ENCODE measurements around the gene GJB5. TPM values are rescaled to one million over a fixed set of nuclear protein-coding genes. Genes with fewer than 3 reads are reported as not detected.

The GJB5 gene
- not detected for total RNA-seq

DNA sequence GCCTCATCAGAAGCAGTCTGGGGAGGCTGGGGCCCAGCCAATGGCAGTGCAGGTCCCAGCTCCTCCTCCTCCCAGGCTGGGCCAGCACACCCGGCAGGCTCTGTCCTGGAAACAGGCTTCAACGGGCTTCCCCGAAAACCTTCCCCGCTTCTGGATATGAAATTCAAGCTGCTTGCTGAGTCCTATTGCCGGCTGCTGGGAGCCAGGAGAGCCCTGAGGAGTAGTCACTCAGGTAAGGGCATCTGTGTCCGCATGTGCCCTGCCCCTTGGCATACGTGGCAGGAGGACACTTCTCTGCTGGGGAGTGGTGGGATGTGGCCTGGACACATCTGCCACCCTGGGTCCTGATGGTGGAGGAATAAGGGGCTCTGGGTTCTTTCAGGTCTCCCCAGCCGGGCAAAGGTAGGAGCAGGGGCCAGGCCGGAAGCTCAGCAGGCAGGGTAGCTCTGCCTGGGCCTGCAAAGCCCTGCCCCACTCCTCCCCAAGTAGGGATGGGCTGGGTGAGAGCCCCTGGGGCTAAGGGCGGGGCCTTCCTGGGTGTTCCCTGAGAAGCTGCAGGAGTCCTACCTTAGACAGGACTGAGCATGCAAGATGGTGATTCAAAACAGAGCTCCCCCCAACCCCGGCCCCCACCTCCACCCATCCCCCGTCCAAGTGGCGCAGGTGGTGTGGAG lies at the start of gene GJB5:
TSS of gene GJB5 (plus strand) at position 84 of the 674 bp plus-strand sequence. CDS start 2,284 bp downstream, outside the sequence.
- H3K27ac Mint-ChIP-seq, result no peak within 1 kb of the TSS

DNA sequence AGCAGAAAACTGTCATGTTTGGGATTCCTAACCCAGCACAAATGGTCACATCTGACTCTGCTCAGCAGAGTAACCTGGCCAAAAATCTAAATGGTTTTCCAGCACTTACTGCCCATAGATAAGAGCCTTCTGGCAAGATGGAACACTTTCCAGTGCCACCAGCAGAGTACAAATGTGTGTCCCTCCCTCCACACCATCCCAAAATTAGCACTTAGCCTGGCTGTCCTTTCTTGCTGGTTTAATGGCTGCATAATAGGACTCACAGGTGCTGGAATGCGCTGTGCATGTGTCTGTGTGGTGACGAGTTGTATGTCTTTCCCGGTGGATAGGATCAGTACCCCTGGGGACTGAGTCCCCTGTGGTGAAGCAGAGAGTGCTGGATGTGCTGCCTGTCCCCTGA lies 49.8 kb upstream of the GJB5 start:
- ChIA-PET CTCF (no interaction called here), POLR2A (no interaction called here)
- Mint-ChIP-seq H3K4me1 (no peaks in the 10 kb centered on the region), H3K36me3 (ENCODE audit: low read depth) (no peaks in the 10 kb centered on the region), H3K27ac (no peak overlapping the region), H3K9me3 (no peaks in the 10 kb centered on the region), H3K27me3 (peaks cover 5% of the 10 kb centered on the region), H3K4me3 (no peak overlapping the region)
- no peak for DNase-seq

More for the DNA sequence above, at the start of gene GJB5:
- CTCF ChIA-PET, result interaction anchor here (1.0 kb wide), 1 partner anchor 12 kb away, joined by 4 read pairs; no protein-coding TSS in a partner anchor
- POLR2A ChIA-PET, result no interaction called here
- Mint-ChIP-seq H3K9me3 (no peaks in the 10 kb centered on the region), H3K4me1 (no peaks in the 10 kb centered on the region), H3K27me3 (peaks cover 4% of the 10 kb centered on the region), H3K4me3 (no peak within 1 kb of the TSS), H3K36me3 (ENCODE audit: low read depth) (no peaks in the 10 kb centered on the region)
- no peak for DNase-seq

DNA sequence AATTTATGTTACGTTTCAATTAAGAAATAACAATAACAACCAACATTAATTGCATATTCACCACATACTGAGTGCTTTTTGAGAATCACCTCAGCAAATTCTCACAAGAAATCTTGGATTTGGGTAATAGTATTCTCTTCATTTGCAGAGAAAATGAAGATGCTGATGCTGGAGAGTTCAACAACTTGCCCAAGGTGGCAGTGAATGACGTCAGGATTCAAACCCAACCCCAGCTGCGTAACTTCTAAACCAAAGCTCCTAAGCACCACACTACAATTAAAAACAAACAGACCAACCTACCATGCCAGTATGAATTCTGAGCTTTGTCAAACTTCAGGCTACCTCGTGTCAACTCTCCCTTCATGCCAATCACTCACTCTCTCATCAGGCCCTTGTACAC lies 46.7 kb upstream of the GJB5 start:
- DNase-seq, result no peak
- Mint-ChIP-seq H3K4me1 (no peaks in the 10 kb centered on the region), H3K36me3 (ENCODE audit: low read depth) (no peaks in the 10 kb centered on the region), H3K27me3 (peaks cover 5% of the 10 kb centered on the region), H3K27ac (no peak overlapping the region), H3K9me3 (no peaks in the 10 kb centered on the region), H3K4me3 (no peak overlapping the region)
- ChIA-PET CTCF (interaction anchor here (1.2 kb wide), 1 partner anchor 35 kb away, joined by 4 read pairs; no protein-coding TSS in a partner anchor), POLR2A (no interaction called here)

DNA sequence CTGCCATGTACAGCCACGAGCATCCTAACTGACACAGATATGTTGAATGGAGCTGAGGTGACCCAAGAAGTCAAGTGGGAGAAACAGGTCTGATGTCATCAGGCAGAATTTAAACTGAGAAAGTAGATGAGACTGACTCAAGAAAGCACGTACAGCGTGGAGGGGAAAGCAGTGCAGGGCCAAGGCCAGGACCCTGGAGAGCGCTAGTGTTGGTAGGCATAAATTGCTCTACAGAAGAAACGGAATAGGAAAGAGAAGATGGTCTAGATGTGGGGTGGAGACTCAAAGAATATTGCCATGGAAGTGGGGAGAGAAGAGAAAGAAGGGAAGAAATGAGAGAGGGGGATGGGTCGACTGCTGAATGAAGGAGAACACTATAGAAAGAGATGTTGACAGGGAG lies 45.3 kb upstream of the GJB5 start:
- H3K27me3 Mint-ChIP-seq, result peaks cover 5% of the 10 kb centered on the region
- ChIA-PET CTCF (no interaction called here), POLR2A (no interaction called here)
- H3K4me3 Mint-ChIP-seq, result no peak overlapping the region
- no peak for DNase-seq
- H3K9me3 Mint-ChIP-seq, result no peaks in the 10 kb centered on the region
- H3K27ac Mint-ChIP-seq, result no peak overlapping the region
- H3K36me3 Mint-ChIP-seq (ENCODE audit: low read depth), result no peaks in the 10 kb centered on the region
- no peaks in the 10 kb centered on the region for H3K4me1 Mint-ChIP-seq

DNA sequence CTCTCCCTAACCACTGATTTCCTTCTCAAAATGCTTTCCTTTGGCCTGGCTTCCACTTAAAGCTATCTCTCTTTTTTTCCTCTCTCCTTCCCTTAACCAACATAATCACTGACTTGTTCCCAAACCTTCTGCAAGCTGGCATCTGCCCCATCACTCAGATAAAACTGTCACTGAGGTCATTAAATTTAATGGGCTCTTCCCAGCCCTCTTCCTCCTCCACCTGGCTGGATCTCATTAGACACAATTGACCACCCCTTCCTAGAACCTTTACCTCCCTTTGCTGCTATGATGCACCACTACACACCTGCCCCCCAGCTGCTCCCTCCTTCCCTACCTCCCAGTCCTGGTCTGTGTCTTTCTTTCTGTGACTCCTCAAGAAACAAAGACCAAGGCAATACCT lies 44.0 kb upstream of the GJB5 start:
- H3K4me1 Mint-ChIP-seq, result no peaks in the 10 kb centered on the region
- no peaks in the 10 kb centered on the region for H3K9me3 Mint-ChIP-seq
- CTCF ChIA-PET, result no interaction called here
- H3K27me3 Mint-ChIP-seq, result peaks cover 2% of the 10 kb centered on the region
- H3K4me3 Mint-ChIP-seq, result no peak overlapping the region
- H3K36me3 Mint-ChIP-seq (ENCODE audit: low read depth), result no peaks in the 10 kb centered on the region
- DNase-seq, result no peak
- POLR2A ChIA-PET, result no interaction called here
- no peak overlapping the region for H3K27ac Mint-ChIP-seq

DNA sequence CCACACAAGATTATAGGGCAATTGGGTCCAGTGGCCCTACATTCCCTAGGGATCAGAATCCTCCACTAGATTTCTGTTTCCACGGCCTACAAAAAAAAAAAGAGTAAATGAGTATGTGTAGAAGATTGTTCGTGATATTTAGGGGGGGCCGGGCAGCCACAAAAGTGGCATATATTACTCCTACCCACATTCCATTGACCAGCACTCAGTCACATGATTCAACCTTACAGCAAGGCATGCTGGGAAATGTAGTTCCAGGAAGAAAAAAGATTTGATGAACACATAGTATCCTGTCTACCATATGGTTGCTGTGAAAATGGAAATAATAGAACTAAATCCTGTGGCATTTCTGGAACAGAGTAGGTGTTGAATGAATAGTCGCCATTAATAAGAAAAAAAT lies 43.4 kb upstream of the GJB5 start:
- Mint-ChIP-seq H3K36me3 (ENCODE audit: low read depth) (no peaks in the 10 kb centered on the region), H3K27ac (no peak overlapping the region), H3K27me3 (no peaks in the 10 kb centered on the region), H3K9me3 (no peaks in the 10 kb centered on the region), H3K4me1 (no peaks in the 10 kb centered on the region), H3K4me3 (no peak overlapping the region)
- no peak for DNase-seq
- CTCF ChIA-PET, result no interaction called here
- POLR2A ChIA-PET, result no interaction called here

DNA sequence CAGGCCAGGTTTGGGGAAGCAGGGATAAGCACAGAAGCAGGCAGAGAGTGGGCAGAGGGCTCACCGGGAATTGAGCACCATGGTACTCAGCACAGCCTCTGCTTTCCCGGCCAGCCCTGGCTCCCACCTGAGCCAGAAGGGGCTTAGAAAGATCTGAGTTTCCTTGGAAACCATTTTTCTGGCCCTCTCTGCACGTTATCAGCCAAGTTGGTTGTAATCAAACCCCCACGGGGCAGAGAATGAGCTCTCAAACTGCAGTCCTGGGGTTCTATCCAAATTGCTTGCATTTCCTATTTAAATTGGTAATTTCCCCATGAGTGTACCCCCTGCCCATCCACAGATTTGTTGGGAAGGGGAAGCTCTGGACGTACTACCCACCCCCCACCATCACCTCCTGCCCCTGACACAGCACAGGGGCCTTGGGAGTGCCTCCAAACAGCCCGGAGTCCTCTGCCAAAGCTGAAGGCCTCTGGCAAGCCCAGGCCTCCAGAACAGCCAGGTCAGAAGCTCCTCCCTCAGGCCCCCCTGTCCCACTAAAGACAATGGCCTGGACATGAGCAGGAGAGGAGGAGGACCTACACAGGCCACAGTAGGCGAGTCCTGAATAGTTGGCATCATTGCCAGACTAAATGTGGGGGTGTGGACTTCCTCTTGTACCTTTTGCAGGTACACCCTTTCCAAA lies 42.7 kb upstream of the GJB5 start:
- Mint-ChIP-seq H3K4me1 (no peaks in the 10 kb centered on the region), H3K27ac (no peak overlapping the region), H3K36me3 (ENCODE audit: low read depth) (no peaks in the 10 kb centered on the region), H3K9me3 (no peaks in the 10 kb centered on the region), H3K4me3 (no peak overlapping the region), H3K27me3 (no peaks in the 10 kb centered on the region)
- ChIA-PET CTCF (interaction anchor here (0.7 kb wide), 2 partner anchors 35 to 117 kb away, joined by 3 to 4 read pairs; no protein-coding TSS in a partner anchor), POLR2A (no interaction called here)
- DNase-seq, result no peak

DNA sequence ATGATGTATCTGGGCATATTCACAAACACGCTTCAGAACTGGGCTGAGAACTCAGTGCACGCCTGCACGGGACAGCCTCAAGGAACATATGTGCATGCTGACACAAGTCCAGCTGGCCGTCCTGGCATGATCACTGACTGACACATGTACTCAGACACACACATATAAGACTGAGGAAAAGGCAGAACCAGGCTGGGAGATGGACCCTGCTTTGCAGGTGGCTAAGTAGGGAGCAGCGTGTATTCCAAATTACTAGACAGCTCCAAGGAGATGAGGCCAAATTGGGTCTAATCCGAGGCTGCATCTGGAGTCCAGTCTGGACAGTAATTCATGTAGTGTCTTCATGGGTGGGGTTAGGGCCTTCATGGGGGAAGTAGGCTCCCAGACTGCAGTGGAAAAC lies 41.4 kb upstream of the GJB5 start:
- H3K9me3 Mint-ChIP-seq, result no peaks in the 10 kb centered on the region
- peaks cover 4% of the 10 kb centered on the region for H3K27me3 Mint-ChIP-seq
- H3K27ac Mint-ChIP-seq, result no peak overlapping the region
- no peak overlapping the region for H3K4me3 Mint-ChIP-seq
- H3K4me1 Mint-ChIP-seq, result no peaks in the 10 kb centered on the region
- no peak for DNase-seq
- H3K36me3 Mint-ChIP-seq (ENCODE audit: low read depth), result no peaks in the 10 kb centered on the region
- POLR2A ChIA-PET, result no interaction called here
- CTCF ChIA-PET, result no interaction called here

DNA sequence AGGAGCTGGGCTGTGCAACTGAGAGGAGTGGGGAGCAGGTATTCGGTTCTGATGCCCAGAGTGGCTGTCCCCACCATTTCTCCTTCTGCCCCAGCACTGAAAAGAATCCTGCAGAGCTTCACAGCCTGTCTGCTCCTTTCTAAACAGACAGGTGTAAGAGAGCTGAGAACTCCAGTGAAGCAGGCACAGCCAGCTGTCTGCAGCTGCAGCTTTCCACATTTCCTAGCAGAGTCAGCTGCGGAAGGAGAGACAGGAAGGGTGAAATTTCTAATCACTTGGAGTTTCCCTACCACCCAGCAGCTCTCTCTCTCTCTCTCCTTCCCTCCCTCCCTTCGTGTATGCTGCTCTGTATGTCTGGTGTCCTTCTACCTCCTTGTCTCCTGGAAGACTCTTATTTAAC lies 40.5 kb upstream of the GJB5 start:
- H3K36me3 Mint-ChIP-seq (ENCODE audit: low read depth), result no peaks in the 10 kb centered on the region
- no peaks in the 10 kb centered on the region for H3K4me1 Mint-ChIP-seq
- H3K27ac Mint-ChIP-seq, result no peak overlapping the region
- CTCF ChIA-PET, result no interaction called here
- POLR2A ChIA-PET, result no interaction called here
- peaks cover 4% of the 10 kb centered on the region for H3K27me3 Mint-ChIP-seq
- no peak for DNase-seq
- no peak overlapping the region for H3K4me3 Mint-ChIP-seq
- H3K9me3 Mint-ChIP-seq, result no peaks in the 10 kb centered on the region

DNA sequence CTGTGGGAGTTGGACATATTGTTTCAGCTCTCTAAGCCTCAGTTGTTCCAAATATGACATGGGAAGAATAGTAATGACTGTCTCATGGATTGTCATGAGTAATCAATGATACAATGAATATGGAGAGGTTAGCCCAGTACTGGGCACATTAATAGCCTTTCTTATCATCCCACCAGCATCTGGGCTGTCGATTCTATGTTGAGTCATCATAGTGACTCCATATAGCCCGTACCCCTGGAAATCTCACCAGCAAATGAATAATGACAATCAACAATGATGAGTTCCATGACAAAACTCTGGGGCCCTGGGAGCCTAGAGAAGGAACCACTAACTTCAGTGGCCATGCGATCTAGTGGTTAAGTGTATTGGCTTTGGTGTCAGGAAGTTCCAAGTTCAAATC lies 39.7 kb upstream of the GJB5 start:
- H3K4me1 Mint-ChIP-seq, result no peaks in the 10 kb centered on the region
- no peak overlapping the region for H3K4me3 Mint-ChIP-seq
- ChIA-PET CTCF (no interaction called here), POLR2A (no interaction called here)
- H3K9me3 Mint-ChIP-seq, result no peaks in the 10 kb centered on the region
- peaks cover 4% of the 10 kb centered on the region for H3K27me3 Mint-ChIP-seq
- H3K36me3 Mint-ChIP-seq (ENCODE audit: low read depth), result no peaks in the 10 kb centered on the region
- no peak overlapping the region for H3K27ac Mint-ChIP-seq
- no peak for DNase-seq

DNA sequence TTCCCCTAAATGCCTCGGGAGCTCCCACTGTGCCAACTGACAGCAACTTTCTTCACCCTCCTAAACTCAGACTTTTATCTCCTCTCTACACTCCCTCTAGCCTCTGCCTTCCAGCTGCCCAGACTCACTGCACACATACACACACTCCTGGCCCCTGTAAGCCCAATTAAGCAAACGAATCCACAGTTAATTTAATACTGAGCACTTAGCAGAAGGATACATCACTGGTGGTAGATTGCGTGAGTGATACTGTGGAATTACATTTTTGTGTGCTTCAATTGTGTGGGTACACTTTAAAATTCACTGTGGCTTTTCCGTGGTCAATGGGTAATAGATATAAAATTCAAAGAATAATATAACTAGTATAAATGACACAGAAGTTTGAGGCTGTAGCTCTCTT lies 33.6 kb upstream of the GJB5 start:
- Mint-ChIP-seq H3K9me3 (no peaks in the 10 kb centered on the region), H3K36me3 (ENCODE audit: low read depth) (no peaks in the 10 kb centered on the region), H3K27me3 (peaks cover 20% of the 10 kb centered on the region), H3K4me3 (no peak overlapping the region), H3K27ac (no peak overlapping the region), H3K4me1 (no peaks in the 10 kb centered on the region)
- no peak for DNase-seq
- ChIA-PET POLR2A (no interaction called here), CTCF (no interaction called here)

DNA sequence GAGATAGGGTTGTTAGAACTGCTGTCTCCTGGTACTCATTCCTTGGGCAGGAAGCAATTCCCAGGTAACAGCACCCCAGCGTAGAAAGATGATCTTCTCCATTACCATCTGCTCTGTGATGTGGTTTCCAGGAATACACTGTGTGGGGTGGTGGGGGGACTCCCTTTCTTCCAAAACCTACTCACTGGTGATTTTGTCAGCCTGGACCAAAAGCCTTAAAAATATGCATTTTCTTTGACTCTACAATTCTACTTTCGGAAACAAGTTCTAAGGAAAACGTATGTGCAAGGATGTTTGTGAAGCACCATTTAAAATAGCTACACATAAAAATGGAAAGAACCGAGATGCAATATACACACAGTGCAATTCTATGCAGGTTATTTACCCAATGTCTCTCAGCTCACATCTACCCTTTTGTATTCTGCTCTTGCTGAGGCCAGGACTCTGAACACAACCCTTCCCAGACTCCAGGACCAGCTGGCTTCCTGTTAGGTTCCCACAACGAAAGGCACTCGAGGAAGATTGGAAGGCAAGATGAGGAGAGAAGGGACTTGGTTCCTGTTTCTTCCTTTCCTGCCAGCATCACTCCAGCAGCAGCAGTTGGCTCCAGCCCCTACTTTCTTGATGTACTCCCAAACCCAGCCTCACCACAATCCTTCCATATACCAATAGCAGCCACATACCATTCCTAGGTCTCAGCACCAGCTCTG lies 33.0 kb upstream of the GJB5 start:
- CTCF ChIA-PET, result no interaction called here
- no peaks in the 10 kb centered on the region for H3K36me3 Mint-ChIP-seq (ENCODE audit: low read depth)
- POLR2A ChIA-PET, result no interaction called here
- no peak overlapping the region for H3K4me3 Mint-ChIP-seq
- no peaks in the 10 kb centered on the region for H3K9me3 Mint-ChIP-seq
- peaks cover 20% of the 10 kb centered on the region for H3K27me3 Mint-ChIP-seq
- H3K27ac Mint-ChIP-seq, result no peak overlapping the region
- no peak for DNase-seq
- H3K4me1 Mint-ChIP-seq, result no peaks in the 10 kb centered on the region

DNA sequence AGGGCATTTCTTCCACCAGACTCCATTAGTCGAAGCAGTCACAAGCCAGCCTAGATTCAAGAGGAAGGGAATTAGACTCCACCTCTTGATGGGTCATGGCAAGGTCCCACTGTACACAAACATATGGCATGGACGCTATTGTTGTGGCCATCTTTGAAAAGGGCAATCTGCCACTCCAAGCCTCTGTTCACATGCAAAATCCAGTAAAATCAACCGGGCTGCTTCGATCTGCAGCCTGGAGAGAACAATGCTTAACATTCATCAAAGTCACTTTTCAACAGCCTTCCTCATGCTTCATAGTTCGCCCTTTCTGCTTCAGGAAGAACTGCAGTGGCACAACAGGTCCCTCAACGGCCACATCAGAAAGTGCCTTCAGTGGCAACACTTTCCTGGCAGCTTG lies 28.0 kb upstream of the GJB5 start:
- no peaks in the 10 kb centered on the region for H3K4me1 Mint-ChIP-seq
- no peak overlapping the region for H3K4me3 Mint-ChIP-seq

DNA sequence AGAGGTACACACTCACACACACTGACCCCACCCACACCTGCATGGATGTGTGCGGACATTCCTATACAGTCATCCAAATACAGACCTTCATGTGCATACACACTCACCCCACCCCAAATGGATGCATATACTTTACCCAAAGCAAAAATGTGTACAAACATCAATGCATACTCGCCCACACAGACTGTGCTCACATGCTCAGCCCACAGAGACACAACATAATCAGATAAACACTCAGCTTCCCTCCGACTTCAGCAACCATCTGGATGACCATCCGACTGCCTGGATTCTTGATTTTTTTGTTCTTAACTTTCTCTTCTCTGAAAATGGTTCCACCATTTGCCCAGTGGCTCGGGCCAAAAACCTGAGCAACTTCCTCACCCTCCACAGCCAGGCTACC lies 24.4 kb upstream of the GJB5 start:
- CTCF ChIA-PET, result no interaction called here
- H3K27me3 Mint-ChIP-seq, result peaks cover 11% of the 10 kb centered on the region
- POLR2A ChIA-PET, result no interaction called here
- H3K4me1 Mint-ChIP-seq, result no peaks in the 10 kb centered on the region
- H3K36me3 Mint-ChIP-seq (ENCODE audit: low read depth), result no peaks in the 10 kb centered on the region
- H3K27ac Mint-ChIP-seq, result no peak overlapping the region
- no peak for DNase-seq
- no peaks in the 10 kb centered on the region for H3K9me3 Mint-ChIP-seq
- no peak overlapping the region for H3K4me3 Mint-ChIP-seq

More for the DNA sequence above, 28.0 kb upstream of the GJB5 start:
- Mint-ChIP-seq H3K27me3 (peaks cover 15% of the 10 kb centered on the region), H3K27ac (no peak overlapping the region), H3K36me3 (ENCODE audit: low read depth) (no peaks in the 10 kb centered on the region), H3K9me3 (no peaks in the 10 kb centered on the region)
- ChIA-PET POLR2A (no interaction called here), CTCF (no interaction called here)
- DNase-seq, result no peak
